Stimulated activated naive CD8-positive, alpha-beta T cell treated with anti-CD3 and anti-CD28 coated beads, Interleukin-15, Interleukin-2, amounts not matched to agents 100 ng/mL and 50 ng/mL, for 24 hours (primary cell): ENCODE results near the gene COX7A2L.

Source experiments
- H3K27ac Mint-ChIP-seq: one replicate; pipeline ENCODE4 v1.8.0; 2021; ENCODE audit warnings: mild to moderate bottlenecking, mixed read lengths
- H3K27me3 Mint-ChIP-seq: one replicate; pipeline ENCODE4 v1.8.0; 2021; ENCODE audit warnings: mixed read lengths
- H3K36me3 Mint-ChIP-seq: one replicate; pipeline ENCODE4 v1.8.0; 2021; ENCODE audit warnings: low read depth, mixed read lengths
- H3K4me1 Mint-ChIP-seq: one replicate; pipeline ENCODE4 v1.8.0; 2021; ENCODE audit warnings: low read depth, mixed read lengths
- H3K4me3 Mint-ChIP-seq: one replicate; pipeline ENCODE4 v1.8.0; 2021; ENCODE audit warnings: mild to moderate bottlenecking, mixed read lengths
- H3K9me3 Mint-ChIP-seq: one replicate; pipeline ENCODE4 v1.8.0; 2021; ENCODE audit warnings: mixed read lengths

The COX7A2L gene

GRCh38 chr2:42376758-42377157, 15.7 kb upstream of the COX7A2L start:
- H3K36me3 Mint-ChIP-seq, result no peaks in the 10 kb centered on the region
- H3K4me1 Mint-ChIP-seq, result no peaks in the 10 kb centered on the region
- H3K27me3 Mint-ChIP-seq, result no peaks in the 10 kb centered on the region
- H3K27ac Mint-ChIP-seq, result no peak overlapping the region
- H3K4me3 Mint-ChIP-seq, result no peak overlapping the region
- H3K9me3 Mint-ChIP-seq, result no peaks in the 10 kb centered on the region

- H3K9me3 Mint-ChIP-seq, result no peaks in the 10 kb centered on the region
- H3K4me1 Mint-ChIP-seq, result no peaks in the 10 kb centered on the region
- H3K27me3 Mint-ChIP-seq, result no peaks in the 10 kb centered on the region
- no peak overlapping the region for H3K4me3 Mint-ChIP-seq
- H3K36me3 Mint-ChIP-seq, result no peaks in the 10 kb centered on the region
- no peak overlapping the region for H3K27ac Mint-ChIP-seq
These were observed 11.6 kb upstream of the COX7A2L start for GRCh38 chr2:42372474-42373200.

- H3K27me3 Mint-ChIP-seq, result no peaks in the 10 kb centered on the region
- H3K4me1 Mint-ChIP-seq, result no peaks in the 10 kb centered on the region
- no peak overlapping the region for H3K4me3 Mint-ChIP-seq
- H3K27ac Mint-ChIP-seq, result no peak overlapping the region
- H3K36me3 Mint-ChIP-seq, result no peaks in the 10 kb centered on the region
- H3K9me3 Mint-ChIP-seq, result no peaks in the 10 kb centered on the region
These were observed 10.8 kb upstream of the COX7A2L start for GRCh38 chr2:42371611-42372473.

GRCh38 chr2:42369532-42370229, 8.7 kb upstream of the COX7A2L start:
- Mint-ChIP-seq H3K4me1 (no peaks in the 10 kb centered on the region), H3K27me3 (no peaks in the 10 kb centered on the region), H3K27ac (no peak overlapping the region), H3K4me3 (no peak overlapping the region), H3K9me3 (no peaks in the 10 kb centered on the region), H3K36me3 (no peaks in the 10 kb centered on the region)

GRCh38 chr2:42368817-42369531, 8.0 kb upstream of the COX7A2L start:
- Mint-ChIP-seq H3K4me3 (no peak overlapping the region), H3K27me3 (no peaks in the 10 kb centered on the region), H3K36me3 (no peaks in the 10 kb centered on the region), H3K9me3 (no peaks in the 10 kb centered on the region), H3K4me1 (no peaks in the 10 kb centered on the region), H3K27ac (no peak overlapping the region)

DNA sequence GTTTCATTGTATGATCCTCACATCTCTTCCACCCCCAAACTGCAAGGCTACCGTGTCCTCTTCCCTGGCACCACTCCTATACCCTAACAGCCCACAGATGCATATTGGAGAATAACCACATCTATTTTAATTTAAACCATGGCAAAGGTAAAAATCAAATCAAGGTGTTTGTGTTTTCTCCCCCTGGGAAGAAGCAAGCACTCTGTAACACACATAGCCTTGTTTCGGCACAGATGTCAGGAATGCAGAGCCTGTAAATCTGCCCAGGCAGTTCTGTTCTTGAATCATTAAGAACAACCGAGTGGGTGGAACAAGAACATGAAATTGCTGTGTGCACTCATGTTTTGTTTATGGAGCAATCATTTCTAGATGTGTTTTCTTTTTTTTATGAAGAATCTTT, 6.8 kb upstream of the COX7A2L start:
- Mint-ChIP-seq H3K27me3 (no peaks in the 10 kb centered on the region), H3K27ac (no peak overlapping the region), H3K36me3 (no peaks in the 10 kb centered on the region), H3K4me3 (no peak overlapping the region), H3K4me1 (no peaks in the 10 kb centered on the region), H3K9me3 (no peaks in the 10 kb centered on the region)

- H3K36me3 Mint-ChIP-seq, result no peaks in the 10 kb centered on the region
- peaks cover 11% of the 10 kb centered on the region for H3K4me1 Mint-ChIP-seq
- no peaks in the 10 kb centered on the region for H3K9me3 Mint-ChIP-seq
- H3K27ac Mint-ChIP-seq, result no peak overlapping the region
- H3K4me3 Mint-ChIP-seq, result no peak overlapping the region
- H3K27me3 Mint-ChIP-seq, result no peaks in the 10 kb centered on the region
These were observed 5.4 kb upstream of the COX7A2L start for GRCh38 chr2:42366411-42366810.

DNA sequence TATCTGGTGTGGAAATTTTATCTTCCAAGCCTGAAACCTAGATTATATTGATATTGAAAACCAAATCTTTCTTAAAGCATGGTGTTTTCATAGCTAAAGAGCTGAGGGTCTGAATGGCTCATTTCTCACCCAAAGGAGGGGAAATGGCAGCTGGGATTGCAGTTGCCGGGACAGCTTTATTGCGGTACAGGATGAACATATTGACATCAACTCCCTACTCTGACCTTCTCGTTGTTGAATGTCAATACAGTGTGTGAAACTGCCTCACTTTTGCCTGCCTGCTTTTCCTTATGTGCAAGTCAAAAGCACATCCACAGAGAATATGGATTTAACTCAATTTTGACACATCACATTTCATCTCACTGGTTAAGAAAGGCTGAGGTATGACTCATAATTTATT, 3.6 kb upstream of the COX7A2L start:
- no peaks in the 10 kb centered on the region for H3K36me3 Mint-ChIP-seq
- H3K27ac Mint-ChIP-seq, result no peak overlapping the region
- H3K9me3 Mint-ChIP-seq, result no peaks in the 10 kb centered on the region
- H3K4me1 Mint-ChIP-seq, result peaks cover 19% of the 10 kb centered on the region
- no peaks in the 10 kb centered on the region for H3K27me3 Mint-ChIP-seq
- H3K4me3 Mint-ChIP-seq, result no peak overlapping the region

DNA sequence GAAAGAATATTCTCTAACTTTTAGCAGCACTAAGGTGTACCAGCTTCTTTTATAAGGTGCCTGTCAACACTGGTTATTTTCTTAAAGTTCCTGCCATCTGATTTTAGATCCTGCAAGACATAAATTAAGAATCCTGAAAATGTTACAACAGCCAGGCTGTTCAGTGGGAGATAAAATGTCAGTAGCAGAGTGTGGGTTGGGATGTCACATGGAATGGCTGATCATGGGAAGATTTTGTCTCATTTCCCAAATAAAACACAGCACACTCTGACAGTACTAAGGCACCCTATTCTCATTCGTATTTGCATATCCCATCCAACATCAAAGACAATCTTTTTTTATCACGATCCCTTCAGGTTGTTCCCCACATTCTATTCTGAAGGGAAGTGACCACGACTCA, 2.4 kb upstream of the COX7A2L start:
- no peak overlapping the region for H3K27ac Mint-ChIP-seq
- H3K9me3 Mint-ChIP-seq, result no peaks in the 10 kb centered on the region
- H3K36me3 Mint-ChIP-seq, result peaks cover under 1% of the 10 kb centered on the region
- H3K27me3 Mint-ChIP-seq, result no peaks in the 10 kb centered on the region
- H3K4me1 Mint-ChIP-seq, result peaks cover 32% of the 10 kb centered on the region
- no peak overlapping the region for H3K4me3 Mint-ChIP-seq

GRCh38 chr2:42361728-42362283, 789 bp upstream of the COX7A2L start:
- Mint-ChIP-seq H3K27ac (peak overlapping the region; percentile 99), H3K4me3 (peak overlapping the region; percentile 89), H3K4me1 (peaks cover 48% of the 10 kb centered on the region), H3K36me3 (peaks cover 11% of the 10 kb centered on the region), H3K27me3 (no peaks in the 10 kb centered on the region), H3K9me3 (no peaks in the 10 kb centered on the region)

DNA sequence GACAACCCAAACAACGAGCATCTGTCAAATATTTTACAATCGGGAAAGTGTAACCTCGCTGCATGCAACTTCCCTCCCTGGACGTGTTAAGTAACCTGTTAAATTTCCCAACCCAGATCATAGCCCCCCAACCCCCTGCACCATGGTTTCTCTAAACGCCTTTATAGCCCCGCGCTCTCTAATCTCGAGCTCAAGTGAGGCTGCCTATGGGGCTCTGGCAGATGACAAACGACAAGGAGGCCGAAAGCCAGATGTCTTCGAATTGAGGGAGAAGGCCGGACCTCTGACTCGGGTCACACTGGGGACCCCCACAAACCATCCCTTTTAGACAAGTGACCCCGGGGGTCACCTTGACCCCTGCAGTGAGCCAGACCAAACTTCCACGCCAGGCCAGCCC, 526 bp downstream of the COX7A2L start:
- peak overlapping the region; percentile 99 for H3K27ac Mint-ChIP-seq
- peaks cover 57% of the 10 kb centered on the region for H3K4me1 Mint-ChIP-seq

GRCh38 chr2:42359965-42360483, 993 bp downstream of the COX7A2L start:
- Mint-ChIP-seq H3K27me3 (no peaks in the 10 kb centered on the region), H3K27ac (peak overlapping the region; percentile 99), H3K4me3 (peak overlapping the region; percentile 89), H3K9me3 (no peaks in the 10 kb centered on the region), H3K36me3 (peaks cover 16% of the 10 kb centered on the region), H3K4me1 (peaks cover 60% of the 10 kb centered on the region)

More for the DNA sequence above, 526 bp downstream of the COX7A2L start:
- Mint-ChIP-seq H3K4me3 (peak overlapping the region; percentile 89), H3K36me3 (peaks cover 16% of the 10 kb centered on the region), H3K27me3 (no peaks in the 10 kb centered on the region), H3K9me3 (no peaks in the 10 kb centered on the region)

DNA sequence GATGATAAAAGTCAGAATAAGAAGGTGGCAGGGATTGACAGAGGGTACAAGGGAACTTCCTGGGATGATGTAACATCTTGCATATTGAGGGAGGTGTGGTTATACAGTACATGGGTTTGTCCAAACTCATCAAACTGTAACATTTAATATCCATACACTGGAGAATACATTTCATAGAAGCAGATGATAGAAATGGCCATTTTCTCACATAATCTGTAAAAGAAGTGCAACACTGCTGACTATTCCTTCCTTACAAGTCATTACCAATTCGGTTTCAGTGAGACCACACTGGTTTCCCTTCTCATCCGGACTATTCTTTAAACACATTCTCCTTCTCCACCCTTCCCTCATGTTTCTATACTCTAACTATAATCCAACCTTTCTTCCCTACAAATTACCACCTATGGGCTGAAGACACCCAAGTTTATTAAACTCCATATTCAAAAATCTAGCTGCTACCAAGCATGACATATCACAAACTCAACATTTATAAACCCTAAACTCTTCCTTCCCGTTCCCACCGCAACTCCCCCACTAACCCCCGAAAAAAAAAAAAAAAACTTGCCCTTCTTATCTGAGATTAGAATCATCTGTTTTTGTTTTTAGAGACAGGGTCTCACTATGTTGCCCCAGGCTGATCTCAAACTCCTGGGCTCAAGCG, 1.6 kb downstream of the COX7A2L start:
- H3K4me1 Mint-ChIP-seq, result peaks cover 66% of the 10 kb centered on the region
- H3K9me3 Mint-ChIP-seq, result no peaks in the 10 kb centered on the region
- H3K27ac Mint-ChIP-seq, result peak overlapping the region; percentile 99
- H3K4me3 Mint-ChIP-seq, result peak overlapping the region; percentile 89
- H3K27me3 Mint-ChIP-seq, result no peaks in the 10 kb centered on the region
- H3K36me3 Mint-ChIP-seq, result peaks cover 16% of the 10 kb centered on the region
